K562 (cell line): Measurements from ENCODE around the gene CPA4. TPM values are rescaled to one million over a fixed set of nuclear protein-coding genes. Genes with fewer than 3 reads are reported as not detected.

Experiments used
- ATAC-seq: fragments of 200-7000 bp; cut with Tn5 transposase; 3 replicates; pipeline ENCODE4 v1.9.1; 2020; ENCODE audit warnings: moderate library complexity
- BruUV-seq: library from RNA; stranded (reverse); fragments of 400-500 nt; replicated peaks from 2 replicates; lab custom pipeline; 2021; lab: Mats Ljungman, UMichigan
- CTCF ChIA-PET: fragments of 300-600 bp; formaldehyde crosslinking; extraction: SDS; loops from one replicate; lab custom pipeline; 2021; ENCODE audit warnings: low intra/inter-chr PET ratio; lab: Yijun Ruan, JAX
- POLR2A ChIA-PET: fragments of 300-600, 350-650 bp; sonication (Branson Sonifier 250); formaldehyde crosslinking; extraction: SDS; loops from one replicate; lab custom pipeline; 2021; ENCODE audit warnings: antibody characterized with exemption, inconsistent platforms; lab: Yijun Ruan, JAX
- DNase-seq, 4 experiments: peaks; one replicate each; pipeline versions ENCODE4 v3.0.0 to v3.0.0-alpha.2; 2011 to 2018; ENCODE audit warnings: low spot score in 3 of 4, mixed read lengths in 3 of 4; ENCODE audit errors: extremely low read depth in 1 of 4
- FAIRE-seq: peaks from 2 replicates; lab custom pipeline; 2011; peaks lifted over from hg19 to GRCh38; lab: Jason Lieb, UNC
- H2AFZ ChIP-seq: 2 replicates; pipeline ENCODE4 v1.6.0; 2011; ENCODE audit warnings: low read depth, low read length, control low read depth, inconsistent platforms
- H3K27ac ChIP-seq: fragments of 200-600 bp; 3 replicates; pipeline ENCODE4 v1.8.0; 2011; ENCODE audit warnings: low read depth, mild to moderate bottlenecking, control low read depth, inconsistent platforms, low read length, moderate library complexity, mixed read lengths; ENCODE audit errors: extremely low read depth
- H3K27me3 ChIP-seq, 2 experiments: fragments of 300-600 bp in 1 of 2; 2 replicates in 1 of 2; 3 replicates in 1 of 2; pipeline versions ENCODE4 v1.6.0 to v1.8.0; 2011; ENCODE audit warnings: inconsistent platforms in 2 of 2, low read length in 2 of 2, mild to moderate bottlenecking in 1 of 2, mixed read lengths in 1 of 2, moderate library complexity in 1 of 2; ENCODE audit not compliant: control insufficient read depth in 2 of 2, insufficient read depth in 2 of 2
- H3K36me3 ChIP-seq: fragments of 300-600 bp; 3 replicates; pipeline ENCODE4 v1.8.0; 2011; ENCODE audit warnings: mild to moderate bottlenecking, low read length, inconsistent platforms; ENCODE audit not compliant: control insufficient read depth, insufficient read depth
- H3K4me1 ChIP-seq, 2 experiments: fragments of 200-600 bp in 1 of 2; replicated peaks in 1 of 2; 2 replicates in 1 of 2; 3 replicates in 1 of 2; pipeline versions ENCODE4 v1.5.1 to v1.8.0; 2011; ENCODE audit warnings: inconsistent platforms in 2 of 2, low read length in 2 of 2, mild to moderate bottlenecking in 1 of 2, mixed read lengths in 1 of 2, moderate library complexity in 1 of 2; ENCODE audit not compliant: control insufficient read depth in 2 of 2, insufficient read depth in 2 of 2
- H3K4me2 ChIP-seq: 2 replicates; pipeline ENCODE4 v1.6.1; 2011; ENCODE audit warnings: low read length, control low read depth, inconsistent platforms, mixed read lengths; ENCODE audit not compliant: insufficient read depth
- H3K4me3 ChIP-seq: fragments of 200-600 bp; sonication (generic), shearing (Covaris generic); 2 replicates; pipeline ENCODE4 v1.5.1; 2016; ENCODE audit warnings: control low read depth, inconsistent platforms
- H3K79me2 ChIP-seq: fragments of 200-600 bp; 3 replicates; pipeline ENCODE4 v1.8.0; 2011; ENCODE audit warnings: low read length, inconsistent platforms; ENCODE audit not compliant: control insufficient read depth, insufficient read depth
- H3K9ac ChIP-seq, 2 experiments: 2 replicates each; pipeline versions ENCODE4 v1.6.0 to v1.6.1; 2011; ENCODE audit warnings: low read depth in 2 of 2, low read length in 2 of 2, control low read depth in 1 of 2, inconsistent platforms in 1 of 2, mild to moderate bottlenecking in 1 of 2, mixed read lengths in 1 of 2; ENCODE audit not compliant: insufficient read depth in 1 of 2
- H3K9me1 ChIP-seq: one replicate; pipeline ENCODE4 v1.6.0; 2011; ENCODE audit warnings: inconsistent platforms, mild to moderate bottlenecking, low read length, moderate library complexity; ENCODE audit not compliant: control insufficient read depth, insufficient read depth
- H3K9me3 ChIP-seq: replicated peaks from 2 replicates; pipeline ENCODE4 v1.5.1; 2011; ENCODE audit warnings: low read depth, low read length, inconsistent platforms; ENCODE audit not compliant: control insufficient read depth, insufficient read depth
- H4K20me1 ChIP-seq: replicated peaks from 2 replicates; pipeline ENCODE4 v1.6.1; 2011; ENCODE audit warnings: low read length, inconsistent platforms, mixed read lengths; ENCODE audit not compliant: control insufficient read depth, insufficient read depth
- CBFA2T3 ChIP-seq: fragments of 450-650 bp; IDR thresholded peaks from 2 replicates; pipeline ENCODE4 v1.6.1; 2017
- DIDO1 ChIP-seq: fragments of 450-650 bp; IDR thresholded peaks from 2 replicates; pipeline ENCODE4 v1.6.1; 2016; ENCODE audit warnings: low read depth, missing biosample characterization, missing genetic modification characterization
- GABPB2 ChIP-seq: fragments of 250-450 bp; sonication (Bioruptor Pico); conservative IDR thresholded peaks from 2 replicates; pipeline ENCODE4 v1.5.1; 2021; ENCODE audit warnings: mild to moderate bottlenecking
- MAFK ChIP-seq: IDR thresholded peaks from 2 replicates; pipeline ENCODE4 v1.6.1; 2011; ENCODE audit warnings: low read length, improper control_type of control experiment
- MBD1 ChIP-seq: fragments of 250-450 bp; sonication (Bioruptor Pico); IDR thresholded peaks from 2 replicates; pipeline ENCODE4 v1.8.0; 2022; ENCODE audit warnings: inconsistent platforms
- MCM2 ChIP-seq: fragments of 450-650 bp; IDR thresholded peaks from 2 replicates; pipeline ENCODE4 v1.6.1; 2017; ENCODE audit warnings: low read depth, mild to moderate bottlenecking
- NFIC ChIP-seq: fragments of 450-650 bp; IDR thresholded peaks from 2 replicates; pipeline ENCODE4 v1.6.1; 2017; ENCODE audit warnings: mild to moderate bottlenecking, inconsistent platforms
- NFYB ChIP-seq: IDR thresholded peaks from 2 replicates; pipeline ENCODE4 v1.6.1; 2011; ENCODE audit warnings: mild to moderate bottlenecking, moderate library complexity; ENCODE audit not compliant: insufficient read length; ENCODE audit errors: extremely low read depth
- NKRF ChIP-seq: fragments of 450-650 bp; IDR thresholded peaks from 2 replicates; pipeline ENCODE4 v1.6.1; 2016; ENCODE audit warnings: borderline replicate concordance
- RFX1 ChIP-seq: fragments of 450-650 bp; IDR thresholded peaks from 2 replicates; pipeline ENCODE4 v1.6.1; 2016; ENCODE audit warnings: mild to moderate bottlenecking, moderate library complexity
- SRSF1 ChIP-seq: fragments of 200-400 bp; formaldehyde crosslinking; IDR thresholded peaks from 2 replicates; pipeline ENCODE4 v1.6.1; 2017; ENCODE audit warnings: mild to moderate bottlenecking, low read depth, low read length, moderate library complexity
- ZC3H11A ChIP-seq: IDR thresholded peaks from 2 replicates; pipeline ENCODE4 v1.6.1; 2012; ENCODE audit warnings: low read depth, low read length, improper control_type of control experiment
- ZNF511 ChIP-seq: sonication (generic); formaldehyde crosslinking; IDR thresholded peaks from 2 replicates; pipeline ENCODE4 v1.8.0; 2022; ENCODE audit warnings: mild to moderate bottlenecking, missing genetic modification reagents
- ZNF707 ChIP-seq: fragments of 250-450 bp; sonication (Bioruptor Pico); conservative IDR thresholded peaks from 2 replicates; pipeline ENCODE4 v1.8.0; 2022; ENCODE audit warnings: inconsistent platforms, mild to moderate bottlenecking, moderate library complexity
- WGBS: fragments of 100-300 bp; shearing (Covaris generic); methylation state at CpG from one replicate; pipeline ENCODE4 v1.1.6; 2016; ENCODE audit warnings: low coverage, mixed read lengths; ENCODE audit not compliant: insufficient coverage; ENCODE audit errors: missing lambda C conversion rate; 5-methylcytosine and 5-hydroxymethylcytosine counted together
- in situ Hi-C: fragments of 300-500 bp; cut with MboI; formaldehyde crosslinking; loops from 4 replicates; pipeline ENCODE4 v1.15.0; 2018; ENCODE audit warnings: inconsistent platforms, mixed read lengths
- intact Hi-C: fragments of 100-400 bp; cut with micrococcal nuclease; formaldehyde crosslinking; loops from 2 replicates; pipeline ENCODE4 v1.14.2; 2022
- polyA plus RNA-seq, 8 experiments: library from polyadenylated mRNA; depleted of rRNA in 4 of 8; stranded (reverse) in 5 of 8; unstranded in 3 of 8; fragments of >200 nt; fragmentation: Nextera tagmentation in 2 of 8; fragmentation: Illumina TruSeq in 1 of 8; extraction: Ambion mirVana in 2 of 8; extraction: Trizol in 1 of 8; gene quantifications; 2 replicates each; pipeline versions ENCODE4 v1.2.1 to v1.2.3, GENCODE V29; 2011 to 2014; ENCODE audit warnings: inconsistent platforms in 1 of 8, missing spikeins in 1 of 8
- total RNA-seq, 7 experiments: library from RNA; depleted of rRNA in 6 of 7; stranded (reverse); fragments of >200 nt in 6 of 7; fragmentation: Illumina TruSeq in 2 of 7; extraction: Trizol in 2 of 7; gene quantifications; 2 replicates each; pipeline versions ENCODE4 v1.2.1 to v1.2.3, GENCODE V29; 2011 to 2021; ENCODE audit warnings: low replicate concordance in 1 of 7

Gene CPA4
- total and polyA plus RNA-seq, 9 of the 15 experiments (the other 6 are each of a cell fraction or from before 2014, with no cell fraction given) = not detected

- Histone ChIP-seq H3K4me3 (no peak overlapping the region), H3K79me2 (no peaks in the 10 kb centered on the region), H3K27me3 (peaks cover 14% of the 10 kb centered on the region in 2 experiments; a peak in 4 of 5 replicates), H3K9ac (no peak overlapping the region), H3K4me1 (peaks cover 8 to 9% of the 10 kb centered on the region in 2 experiments; a peak in 4 of 5 replicates), H3K4me2 (peak overlapping the region; percentile 21; the same call in 1 of the 2 replicates), H3K9me1 (no peaks in the 10 kb centered on the region), H3K9me3 (no peaks in the 10 kb centered on the region), H3K27ac (no peak overlapping the region), H3K36me3 (no peaks in the 10 kb centered on the region), H2AFZ (peak overlapping the region; percentile 80), H4K20me1 (no peaks in the 10 kb centered on the region)
- FAIRE-seq (no peak), ATAC-seq (peak; percentile 75), DNase-seq (peak in 2 of 4 experiments; percentile 27 to 46)
- intact Hi-C loops (loop anchor here (10.0 kb wide), 1 partner anchor 564 kb away; no protein-coding TSS in a partner anchor), in situ Hi-C loops (no loop called here)
- 35% methylated on average over 12 of the region's 12 CpGs for WGBS
- CTCF ChIA-PET = no interaction called here
- POLR2A ChIA-PET = interaction anchor here (0.8 kb wide), 1 partner anchor 25 kb away, joined by 8 read pairs; no protein-coding TSS in a partner anchor
- no TSS peak for BruUV-seq
- TF ChIP-seq MCM2 (no peak), RFX1 (no peak), ZNF511 (CRISPR knock-in tag) (no peak), ZC3H11A (no peak), NFIC (0 out of 2 replicates have a peak, but pooled peaks have one; percentile 21), GABPB2 (CRISPR knock-in tag) (no peak), MAFK (no peak), NKRF (no peak), DIDO1 (tag) (no peak), SRSF1 (no peak), ZNF707 (CRISPR knock-in tag) (no peak), CBFA2T3 (no peak), NFYB (peak; percentile 33), MBD1 (no peak)
These were observed 21.8 kb upstream of the CPA4 start for GRCh38 chr7:130270947-130271800.
